ENCODE results near the gene CDK17. TPM values are rescaled to one million over a fixed set of nuclear protein-coding genes. Genes with fewer than 3 reads are reported as not detected.

Gene CDK17
- total and polyA plus RNA-seq, 2 of the 8 experiments (the other 6 are each of a cell fraction or from before 2014, with no cell fraction given): 5.8 to 20.0 TPM

DNA sequence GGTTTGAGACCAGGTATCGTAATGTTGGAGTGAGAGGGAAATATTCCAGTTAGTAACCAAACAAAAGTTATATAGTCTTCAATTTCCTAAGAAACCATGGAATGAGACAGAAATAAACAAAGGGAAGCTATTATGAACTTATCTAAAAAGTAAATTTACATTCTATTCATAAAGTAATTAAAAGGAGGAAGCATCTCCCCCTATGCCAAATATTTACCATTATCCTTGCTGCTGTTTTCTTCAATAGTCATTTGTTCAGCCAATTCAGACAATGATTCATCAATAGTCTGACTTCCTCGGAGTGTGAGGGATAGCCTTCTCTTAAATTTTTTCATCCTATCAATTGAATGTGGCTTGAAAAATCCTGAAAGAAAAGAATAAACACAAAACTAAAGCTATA lies 65.7 kb downstream of the CDK17 start:
- Histone ChIP-seq H4K8ac (ENCODE audit: extremely low read depth, insufficient read depth, low read length) (no peak overlapping the region), H3K18ac (ENCODE audit: extremely low read depth, low read length) (no peak overlapping the region), H2AFZ (ENCODE audit: low read length) (no peak overlapping the region), H3K27ac (ENCODE audit: low read depth, low read length) (no peak overlapping the region), H3K14ac (ENCODE audit: insufficient read length) (no peak overlapping the region), H2BK120ac (replicated peaks; ENCODE audit: low read depth, low read length) (no peak overlapping the region), H2AK5ac (ENCODE audit: low read depth, low read length) (no peak overlapping the region), H3K79me1 (ENCODE audit: low read depth, low read length) (no peaks in the 10 kb centered on the region), H3K4me3 (ENCODE audit: extremely low read depth in 1 of 4, insufficient read depth in 2 of 4, low read depth in 3 of 4, low read length in 4 of 4) (no peak overlapping the region), H3K4me1 (replicated peaks in 1 of 4; ENCODE audit: control insufficient read depth in 3 of 4, insufficient read depth in 4 of 4, low read length in 3 of 4) (no peaks in the 10 kb centered on the region), H2BK12ac (ENCODE audit: low read depth, low read length) (no peak overlapping the region), H2BK15ac (ENCODE audit: low read length) (no peak overlapping the region), H3K4ac (replicated peaks; ENCODE audit: insufficient read length, low read depth, low read length) (no peak overlapping the region), H4K91ac (replicated peaks; ENCODE audit: insufficient read length, low read length) (no peak overlapping the region), H4K20me1 (replicated peaks in 1 of 2; ENCODE audit: control insufficient read depth in 1 of 2, insufficient read depth in 2 of 2, low read length in 2 of 2) (no peaks in the 10 kb centered on the region), H3K9ac (replicated peaks in 1 of 4; ENCODE audit: extremely low read depth in 1 of 4, low read depth in 3 of 4, low read length in 3 of 4) (no peak overlapping the region), H2BK5ac (ENCODE audit: low read depth, low read length) (no peak overlapping the region), H3K9me3 (ENCODE audit: insufficient read depth in 2 of 2, low read depth in 1 of 2, low read length in 1 of 2) (peaks cover 3 to 7% of the 10 kb centered on the region in 2 experiments; a peak in 1 of 4 replicates), H3K56ac (replicated peaks; ENCODE audit: insufficient read length, low read depth, low read length) (no peak overlapping the region), H3K23me2 (ENCODE audit: low read depth, low read length) (no peaks in the 10 kb centered on the region; the same call in 1 of the 2 replicates), H3K23ac (ENCODE audit: insufficient read length) (no peak overlapping the region), H4K5ac (ENCODE audit: insufficient read length, low read depth, low read length) (no peak overlapping the region), H3K27me3 (replicated peaks in 1 of 4; ENCODE audit: control insufficient read depth in 3 of 4, extremely low read depth in 1 of 4, insufficient read depth in 3 of 4, low read length in 3 of 4) (no peaks in the 10 kb centered on the region), H3K79me2 (ENCODE audit: control insufficient read depth in 1 of 2, insufficient read depth in 2 of 2, low read length in 2 of 2) (0 out of 4 replicates have a peak, but pooled peaks cover 0 to 3% of the 10 kb centered on the region in 2 experiments), H2BK20ac (ENCODE audit: low read length) (no peak overlapping the region), H3K4me2 (ENCODE audit: insufficient read depth in 1 of 2, low read depth in 2 of 2, low read length in 2 of 2) (no peak overlapping the region), H3K36me3 (ENCODE audit: control insufficient read depth in 2 of 4, insufficient read depth in 4 of 4, low read length in 3 of 4) (peaks cover 0 to 2% (median 0%) of the 10 kb centered on the region in 4 experiments; a peak in 2 of 8 replicates)
- TF ChIP-seq SIRT6 (IDR thresholded peaks at IDR 0.05; ENCODE audit: low read length) (no peak), NANOG (IDR thresholded peaks at IDR 0.05; ENCODE audit: insufficient read depth, low read depth, low read length, poor library complexity, severe bottlenecking) (no peak), BACH1 (IDR thresholded peaks at IDR 0.05; ENCODE audit: low read length) (no peak), BRCA1 (IDR thresholded peaks at IDR 0.05; ENCODE audit: low read depth, low read length) (no peak), EZH2 (IDR thresholded peaks at IDR 0.05; ENCODE audit: low read depth, low read length, severe bottlenecking) (no peak), BCL11A (IDR thresholded peaks at IDR 0.05; ENCODE audit: low read depth in 2 of 2, low read length in 2 of 2) (no peak), TEAD4 (IDR thresholded peaks at IDR 0.05; ENCODE audit: low read depth, low read length) (no peak), GABPA (IDR thresholded peaks at IDR 0.05; ENCODE audit: borderline replicate concordance, insufficient read depth, low read length) (no peak), SAP30 (IDR thresholded peaks at IDR 0.05; ENCODE audit: insufficient read depth, insufficient replicate concordance, low read length) (no peak), CHD2 (IDR thresholded peaks at IDR 0.05; ENCODE audit: low read length) (no peak), TBP (IDR thresholded peaks at IDR 0.05; ENCODE audit: low read depth, low read length) (no peak)
- TF ChIP-seq, protein P1, sequence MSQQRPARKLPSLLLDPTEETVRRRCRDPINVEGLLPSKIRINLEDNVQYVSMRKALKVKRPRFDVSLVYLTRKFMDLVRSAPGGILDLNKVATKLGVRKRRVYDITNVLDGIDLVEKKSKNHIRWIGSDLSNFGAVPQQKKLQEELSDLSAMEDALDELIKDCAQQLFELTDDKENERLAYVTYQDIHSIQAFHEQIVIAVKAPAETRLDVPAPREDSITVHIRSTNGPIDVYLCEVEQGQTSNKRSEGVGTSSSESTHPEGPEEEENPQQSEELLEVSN (IDR thresholded peaks at IDR 0.05): no peak
- ChIA-PET CTCF (ENCODE audit: partially characterized antibody) (no interaction called here), POLR2A (ENCODE audit: partially characterized antibody) (no interaction called here)
- FAIRE-seq: no peak
- WGBS, 2 experiments (ENCODE audit: extremely low coverage in 1 of 2, insufficient coverage in 1 of 2, insufficient read length in 1 of 2, insufficient replicate concordance in 2 of 2, low coverage in 1 of 2, low lambda C conversion rate in 2 of 2, missing lambda C conversion rate in 1 of 2): 98% methylated on average over 2 of the region's 2 CpGs; no CpG with 5 or more reads in 1 of the 2 experiments
- no peak for DNase-seq (ENCODE audit: low read depth in 1 of 2, low spot score in 2 of 2)
